Osteoblast (primary cell): ENCODE measurements around the gene BCL11A. TPM values are rescaled to one million over a fixed set of nuclear protein-coding genes. Genes with fewer than 3 reads are reported as not detected.

Experiments used
- DNase-seq: peaks from one replicate; pipeline ENCODE4 v3.0.0; 2011; ENCODE audit warnings: low spot score, mixed read lengths; ENCODE audit not compliant: insufficient read length; ENCODE audit errors: missing footprints
- H2AFZ ChIP-seq: 2 replicates; pipeline ENCODE4 v1.6.0; 2011; ENCODE audit warnings: mild to moderate bottlenecking, low read length
- H3K27ac ChIP-seq: 2 replicates; pipeline ENCODE4 v1.5.1; 2011; ENCODE audit warnings: mild to moderate bottlenecking, low read depth, low read length, moderate library complexity
- H3K27me3 ChIP-seq: 2 replicates; pipeline ENCODE4 v1.6.0; 2012; ENCODE audit warnings: mild to moderate bottlenecking, control low read depth, inconsistent platforms, low read length, moderate library complexity; ENCODE audit not compliant: insufficient read depth
- H3K36me3 ChIP-seq: 2 replicates; pipeline ENCODE4 v1.5.1; 2011; ENCODE audit warnings: mild to moderate bottlenecking, low read length, control low read depth, moderate library complexity; ENCODE audit not compliant: insufficient read depth
- H3K4me1 ChIP-seq: 2 replicates; pipeline ENCODE4 v1.5.1; 2011; ENCODE audit warnings: mild to moderate bottlenecking, low read length, control low read depth, moderate library complexity; ENCODE audit not compliant: insufficient read depth
- H3K4me2 ChIP-seq: 2 replicates; pipeline ENCODE4 v1.6.0; 2011; ENCODE audit warnings: mild to moderate bottlenecking, low read length; ENCODE audit not compliant: insufficient read depth
- H3K4me3 ChIP-seq: fragments of 200-600 bp; sonication (generic); 3 replicates; pipeline ENCODE4 v1.5.1; 2012; ENCODE audit warnings: mild to moderate bottlenecking, low read length, inconsistent platforms; ENCODE audit not compliant: insufficient read depth
- H3K79me2 ChIP-seq: 2 replicates; pipeline ENCODE4 v1.6.0; 2012; ENCODE audit warnings: mild to moderate bottlenecking, low read length, control low read depth, inconsistent platforms; ENCODE audit not compliant: insufficient read depth
- H3K9me3 ChIP-seq: 2 replicates; pipeline ENCODE4 v1.5.1; 2011; ENCODE audit warnings: low read depth, low read length, control low read depth
- H4K20me1 ChIP-seq: 2 replicates; pipeline ENCODE4 v1.6.0; 2012; ENCODE audit warnings: mild to moderate bottlenecking, low read length, control low read depth; ENCODE audit not compliant: insufficient read depth
- CTCF ChIP-seq: IDR thresholded peaks from 2 replicates; pipeline ENCODE4 v1.5.1; 2011; ENCODE audit warnings: mild to moderate bottlenecking, low read depth, low read length, moderate library complexity; ENCODE audit errors: extremely low read depth
- total RNA-seq: library from RNA; depleted of rRNA; stranded (reverse); fragments of >200 nt; gene quantifications from 2 replicates; pipeline ENCODE4 v1.2.3, GENCODE V29; 2012

Gene BCL11A
- total RNA-seq, 1 donor = 1.4 TPM

GRCh38 chr2:60546756-60547420, 6.6 kb downstream of the BCL11A start:
- H3K27me3 ChIP-seq = peaks cover 33% of the 10 kb centered on the region
- no peaks in the 10 kb centered on the region for H3K36me3 ChIP-seq
- no peak overlapping the region for H3K4me2 ChIP-seq
- no peaks in the 10 kb centered on the region for H3K79me2 ChIP-seq
- H2AFZ ChIP-seq = no peak overlapping the region
- no peak overlapping the region for H3K27ac ChIP-seq
- no peak for DNase-seq
- H3K4me3 ChIP-seq = no peak overlapping the region
- TF ChIP-seq CTCF = no peak
- no peaks in the 10 kb centered on the region for H3K4me1 ChIP-seq
- H3K9me3 ChIP-seq = no peaks in the 10 kb centered on the region
- no peaks in the 10 kb centered on the region for H4K20me1 ChIP-seq

- Histone ChIP-seq H3K27me3 (peaks cover 19% of the 10 kb centered on the region), H3K4me1 (no peaks in the 10 kb centered on the region), H3K79me2 (no peaks in the 10 kb centered on the region), H3K27ac (no peak overlapping the region), H2AFZ (no peak overlapping the region), H4K20me1 (no peaks in the 10 kb centered on the region), H3K36me3 (no peaks in the 10 kb centered on the region), H3K4me3 (no peak overlapping the region), H3K4me2 (no peak overlapping the region), H3K9me3 (no peaks in the 10 kb centered on the region)
- no peak for TF ChIP-seq CTCF
- no peak for DNase-seq
Measured at GRCh38 chr2:60544954-60545560, 8.4 kb downstream of the BCL11A start.

- no peak overlapping the region for H3K27ac ChIP-seq
- H3K27me3 ChIP-seq = peaks cover 11% of the 10 kb centered on the region
- no peaks in the 10 kb centered on the region for H3K4me1 ChIP-seq
- no peak for DNase-seq
- H3K4me3 ChIP-seq = no peak overlapping the region
- no peaks in the 10 kb centered on the region for H3K9me3 ChIP-seq
- no peak overlapping the region for H2AFZ ChIP-seq
- no peaks in the 10 kb centered on the region for H4K20me1 ChIP-seq
- H3K4me2 ChIP-seq = no peak overlapping the region
- H3K36me3 ChIP-seq = no peaks in the 10 kb centered on the region
- H3K79me2 ChIP-seq = no peaks in the 10 kb centered on the region
- TF ChIP-seq CTCF = no peak
Measured at GRCh38 chr2:60544062-60544461, 9.4 kb downstream of the BCL11A start.

- no peaks in the 10 kb centered on the region for H3K4me1 ChIP-seq
- H3K79me2 ChIP-seq = no peaks in the 10 kb centered on the region
Measured at GRCh38 chr2:60541056-60541651, 12.3 kb downstream of the BCL11A start.

More at GRCh38 chr2:60541056-60541651, 12.3 kb downstream of the BCL11A start:
- no peaks in the 10 kb centered on the region for H3K27me3 ChIP-seq
- no peaks in the 10 kb centered on the region for H3K9me3 ChIP-seq
- H3K36me3 ChIP-seq = no peaks in the 10 kb centered on the region
- TF ChIP-seq CTCF = no peak
- H3K27ac ChIP-seq = no peak overlapping the region
- H4K20me1 ChIP-seq = no peaks in the 10 kb centered on the region
- no peak overlapping the region for H3K4me3 ChIP-seq
- no peak overlapping the region for H2AFZ ChIP-seq
- no peak for DNase-seq
- H3K4me2 ChIP-seq = no peak overlapping the region
